Kidney (tissue), 14 donors: Measurements from ENCODE around the gene KANK2. TPM values are rescaled to one million over a fixed set of nuclear protein-coding genes. Genes with fewer than 3 reads are reported as not detected.
"Not testable (repeated sequence)": the region's sequence is repeated elsewhere in the genome, so short reads cannot be mapped to it uniquely, and the experiment has no call there.

ENCODE experiments used
- DNase-seq, 5 donors: peaks; one replicate each; pipeline ENCODE4 v3.0.0-alpha.2; 2013 to 2020
- FAIRE-seq: peaks from 2 replicates; lab custom pipeline; 2012; peaks lifted over from hg19 to GRCh38; lab: Jason Lieb, UNC
- H3K27ac ChIP-seq, 2 donors: one replicate each; pipeline ENCODE4 v1.7.0; 2013; ENCODE audit warnings: low read depth in 2 of 2, low read length in 2 of 2, inconsistent platforms in 1 of 2
- H3K27me3 ChIP-seq: one replicate; pipeline ENCODE4 v1.7.1; 2013; ENCODE audit warnings: low read length, inconsistent platforms; ENCODE audit not compliant: control insufficient read depth, insufficient read depth
- H3K36me3 ChIP-seq, 3 donors: one replicate each; pipeline versions ENCODE4 v1.7.0 to v1.7.1; 2013; ENCODE audit warnings: low read length in 3 of 3, control low read depth in 1 of 3, inconsistent platforms in 1 of 3; ENCODE audit not compliant: insufficient read depth in 3 of 3, control insufficient read depth in 2 of 3
- H3K4me1 ChIP-seq, 3 donors: one replicate each; pipeline versions ENCODE4 v1.7.0 to v1.7.1; 2013; ENCODE audit warnings: low read length in 3 of 3, inconsistent platforms in 1 of 3, low read depth in 1 of 3; ENCODE audit not compliant: control insufficient read depth in 2 of 3, insufficient read depth in 2 of 3
- H3K4me3 ChIP-seq, 3 donors: one replicate each; pipeline versions ENCODE4 v1.7.0 to v1.8.1; 2013; ENCODE audit warnings: low read length in 3 of 3, control low read depth in 1 of 3, inconsistent platforms in 1 of 3
- H3K9ac ChIP-seq, 3 donors: one replicate each; pipeline versions ENCODE4 v1.7.0 to v1.7.1; 2013; ENCODE audit warnings: low read length in 3 of 3, control low read depth in 1 of 3, inconsistent platforms in 1 of 3
- H3K9me3 ChIP-seq, 3 donors: one replicate each; pipeline versions ENCODE4 v1.7.0 to v1.7.1; 2013; ENCODE audit warnings: low read length in 3 of 3, control low read depth in 1 of 3, inconsistent platforms in 1 of 3; ENCODE audit not compliant: control insufficient read depth in 2 of 3, insufficient read depth in 1 of 3
- CTCF ChIP-seq: IDR thresholded peaks from 3 replicates; pipeline ENCODE4 v1.5.1; 2012; ENCODE audit warnings: mild to moderate bottlenecking, moderate library complexity, borderline replicate concordance; ENCODE audit not compliant: insufficient read depth; ENCODE audit errors: extremely low read depth
- intact Hi-C: fragments of 100-400 bp; cut with DNase I; formaldehyde crosslinking; loops from one replicate; pipeline ENCODE4 v1.11.1; 2022
- polyA plus RNA-seq: library from polyadenylated mRNA; stranded (reverse); fragments of 350-450 nt; fragmentation: Illumina TruSeq; extraction: RNeasy Lipid Tissue Mini Kit (QIAGEN cat#74804); gene quantifications from one replicate; pipeline ENCODE4 v1.2.3, GENCODE V29; 2014; ENCODE audit warnings: low read depth, low replicate concordance; ENCODE audit not compliant: insufficient read depth
- total RNA-seq: library from RNA; stranded (reverse); fragmentation: NEBNext Ultra II Directional; extraction: Animal tissue kit (Norgen Biotek cat#: 25700); gene quantifications from one replicate; pipeline ENCODE4 v1.2.1, GENCODE V29; 2021
- donor health status: control.
- donor health status: control.
- donor health status: control.
- donor health status: control.
- donor health status: control.
- donor health status: DM: yes; HTN: yes; CAD: no.
- donor health status: Normal renal cell carcinoma (clear cell type).

The KANK2 gene
- total and polyA plus RNA-seq, 2 donors from 2014 or later, result 37.5 to 119 TPM

GRCh38 chr19:11142528-11143171 lies 54.7 kb downstream of the KANK2 start:
- no peak for TF ChIP-seq CTCF
- H3K36me3 ChIP-seq, result no peaks in the 10 kb centered on the region
- peak overlapping the region in 2 of 3 donors; percentile 24 to 35 for H3K4me3 ChIP-seq
- H3K27ac ChIP-seq, result peak overlapping the region; percentile 99 to 100
- FAIRE-seq (no peak), DNase-seq (peak; percentile 86 to 98 (median 91))
- intact Hi-C loops, result no loop called here
- peaks cover 0 to 36% (median 28%) of the 10 kb centered on the region in 3 donors for H3K4me1 ChIP-seq
- H3K27me3 ChIP-seq, result no peaks in the 10 kb centered on the region
- H3K9me3 ChIP-seq, result no peaks in the 10 kb centered on the region
- H3K9ac ChIP-seq, result peak overlapping the region in 2 of 3 donors; percentile 65 to 81

GRCh38 chr19:11141937-11142527 lies 55.3 kb downstream of the KANK2 start:
- peak overlapping the region in 1 of 3 donors; percentile 12 for H3K4me3 ChIP-seq
- H3K9ac ChIP-seq, result peak overlapping the region in 2 of 3 donors; percentile 24 to 65
- DNase-seq, result peak in 2 of 5 donors; percentile 64 to 84
- H3K36me3 ChIP-seq, result no peaks in the 10 kb centered on the region
- H3K4me1 ChIP-seq, result peaks cover 0 to 38% (median 28%) of the 10 kb centered on the region in 3 donors
- TF ChIP-seq CTCF, result no peak
- H3K27ac ChIP-seq, result peak overlapping the region; percentile 81 to 100
- H3K9me3 ChIP-seq, result no peaks in the 10 kb centered on the region
- intact Hi-C loops, result no loop called here
- H3K27me3 ChIP-seq, result no peaks in the 10 kb centered on the region
- no peak for FAIRE-seq

GRCh38 chr19:11140896-11141295 lies 56.4 kb downstream of the KANK2 start:
- FAIRE-seq (no peak), DNase-seq (no peak)
- intact Hi-C loops, result no loop called here
- H3K36me3 ChIP-seq, result no peaks in the 10 kb centered on the region
- no peak overlapping the region for H3K4me3 ChIP-seq
- peaks cover 0 to 38% (median 28%) of the 10 kb centered on the region in 3 donors for H3K4me1 ChIP-seq
- H3K27me3 ChIP-seq, result no peaks in the 10 kb centered on the region
- H3K9ac ChIP-seq, result no peak overlapping the region
- H3K9me3 ChIP-seq, result no peaks in the 10 kb centered on the region
- no peak overlapping the region for H3K27ac ChIP-seq
- TF ChIP-seq CTCF, result no peak

GRCh38 chr19:11140023-11140538 lies 57.3 kb downstream of the KANK2 start:
- H3K4me1 ChIP-seq, result peaks cover 0 to 38% (median 28%) of the 10 kb centered on the region in 3 donors
- H3K36me3 ChIP-seq, intact Hi-C loops, FAIRE-seq, H3K9ac ChIP-seq, DNase-seq, H3K9me3 ChIP-seq, H3K4me3 ChIP-seq, H3K27me3 ChIP-seq: not testable (repeated sequence)
- peak overlapping the region in 1 of 2 donors; percentile 83 for H3K27ac ChIP-seq
